GM18907 (cell line): ENCODE measurements around the gene PRKCQ.

Source experiments
- ATAC-seq: cut with Tn5 transposase; IDR thresholded peaks from one replicate; pipeline ENCODE4 v1.9.1; 2021; ENCODE audit warnings: mild to moderate bottlenecking, moderate library complexity; ENCODE audit not compliant: unreplicated experiment

PRKCQ gene

GRCh38 chr10:6579904-6580278 lies at the start of gene PRKCQ:
Gene PRKCQ, minus strand, starts transcription at chr10:6580276. Its CDS starts 65,141 bp downstream, at chr10:6515135.
- ATAC-seq: peak; percentile 26

- ATAC-seq: no peak
These were observed 45.4 kb upstream of the PRKCQ start for GRCh38 chr10:6625428-6625827.

- ATAC-seq: no peak
These were observed 44.3 kb upstream of the PRKCQ start for GRCh38 chr10:6624392-6624791.

- ATAC-seq: no peak
These were observed 42.8 kb upstream of the PRKCQ start for GRCh38 chr10:6622921-6623320.

- ATAC-seq: no peak
These were observed 41.5 kb upstream of the PRKCQ start for GRCh38 chr10:6621536-6621935.

GRCh38 chr10:6619660-6620059 lies 39.6 kb upstream of the PRKCQ start:
- no peak for ATAC-seq

GRCh38 chr10:6618340-6618739 lies 38.3 kb upstream of the PRKCQ start:
- ATAC-seq: no peak

GRCh38 chr10:6617309-6618076 lies 37.4 kb upstream of the PRKCQ start:
- ATAC-seq: no peak

GRCh38 chr10:6615971-6616370 lies 35.9 kb upstream of the PRKCQ start:
- no peak for ATAC-seq

GRCh38 chr10:6612371-6612770 lies 32.3 kb upstream of the PRKCQ start:
- ATAC-seq: no peak

GRCh38 chr10:6610647-6611046 lies 30.6 kb upstream of the PRKCQ start:
- no peak for ATAC-seq

- no peak for ATAC-seq
These were observed 29.5 kb upstream of the PRKCQ start for GRCh38 chr10:6609625-6610024.

GRCh38 chr10:6607778-6608177 lies 27.7 kb upstream of the PRKCQ start:
- ATAC-seq: no peak

GRCh38 chr10:6607182-6607581 lies 27.1 kb upstream of the PRKCQ start:
- no peak for ATAC-seq

- no peak for ATAC-seq
These were observed 23.4 kb upstream of the PRKCQ start for GRCh38 chr10:6603142-6604125.

GRCh38 chr10:6602700-6603084 lies 22.6 kb upstream of the PRKCQ start:
- no peak for ATAC-seq

GRCh38 chr10:6602026-6602699 lies 22.1 kb upstream of the PRKCQ start:
- no peak for ATAC-seq

GRCh38 chr10:6601246-6601805 lies 21.2 kb upstream of the PRKCQ start:
- no peak for ATAC-seq

GRCh38 chr10:6600224-6600987 lies 20.3 kb upstream of the PRKCQ start:
- no peak for ATAC-seq

- ATAC-seq: no peak
These were observed 18.6 kb upstream of the PRKCQ start for GRCh38 chr10:6598679-6599078.
